GM23338 (cell line): ENCODE results near the gene IGF2. TPM values are rescaled to one million over a fixed set of nuclear protein-coding genes. Genes with fewer than 3 reads are reported as not detected.

Source experiments
- ATAC-seq: fragments of 200-7000 bp; cut with Tn5 transposase; 3 replicates; pipeline ENCODE4 v1.9.1; 2020
- DNase-seq: peaks from one replicate; pipeline ENCODE4 v3.0.0-alpha.2; 2015; ENCODE audit warnings: low spot score
- H2AFZ ChIP-seq: fragments of 200-600 bp; sonication (generic); 2 replicates; pipeline ENCODE4 v1.8.0; 2016; ENCODE audit warnings: antibody characterized with exemption, mild to moderate bottlenecking, moderate library complexity
- H3F3A ChIP-seq: fragments of 200-600 bp; sonication (generic); replicated peaks from 2 replicates; pipeline ENCODE4 v1.8.0; 2017; ENCODE audit warnings: antibody characterized with exemption, mixed run types, low read depth
- H3K27ac ChIP-seq: fragments of 200-600 bp; sonication (generic); 2 replicates; pipeline ENCODE4 v1.6.1; 2016; ENCODE audit warnings: low read depth
- H3K27me3 ChIP-seq: fragments of 200-600 bp; sonication (generic); 2 replicates; pipeline ENCODE4 v1.8.0; 2016; ENCODE audit warnings: mild to moderate bottlenecking, mixed run types, moderate library complexity; ENCODE audit not compliant: insufficient read depth
- H3K36me3 ChIP-seq: fragments of 200-600 bp; sonication (generic); 2 replicates; pipeline ENCODE4 v1.8.0; 2016; ENCODE audit warnings: mild to moderate bottlenecking; ENCODE audit not compliant: insufficient read depth
- H3K4me1 ChIP-seq: fragments of 200-600 bp; sonication (generic); 2 replicates; pipeline ENCODE4 v1.8.0; 2016; ENCODE audit warnings: mild to moderate bottlenecking, moderate library complexity; ENCODE audit not compliant: insufficient read depth
- H3K4me2 ChIP-seq: fragments of 200-600 bp; sonication (generic); 2 replicates; pipeline ENCODE4 v1.7.1; 2017; ENCODE audit warnings: mixed run types
- H3K4me3 ChIP-seq: fragments of 200-600 bp; sonication (generic); 2 replicates; pipeline ENCODE4 v1.6.1; 2016; ENCODE audit warnings: mixed run types
- H3K79me2 ChIP-seq: fragments of 200-600 bp; sonication (generic); replicated peaks from 2 replicates; pipeline ENCODE4 v1.8.0; 2017; ENCODE audit warnings: mild to moderate bottlenecking; ENCODE audit not compliant: insufficient read depth
- H3K9me2 ChIP-seq: fragments of 200-600 bp; sonication (generic); 2 replicates; pipeline ENCODE4 v1.8.0; 2017; ENCODE audit not compliant: insufficient read depth
- H4K20me1 ChIP-seq: fragments of 200-600 bp; sonication (generic); replicated peaks from 2 replicates; pipeline ENCODE4 v1.8.0; 2017; ENCODE audit warnings: mild to moderate bottlenecking; ENCODE audit not compliant: insufficient read depth
- H3K27ac Mint-ChIP-seq: 2 replicates; pipeline ENCODE4 v1.8.0; 2020; ENCODE audit warnings: inconsistent platforms, mild to moderate bottlenecking, moderate library complexity, mixed read lengths
- H3K27me3 Mint-ChIP-seq: 3 replicates; pipeline ENCODE4 v1.8.0; 2022; ENCODE audit warnings: low read depth, mild to moderate bottlenecking, moderate library complexity, mixed read lengths, inconsistent platforms; ENCODE audit not compliant: insufficient read depth, poor library complexity
- H3K36me3 Mint-ChIP-seq: 3 replicates; pipeline ENCODE4 v1.8.0; 2021; ENCODE audit warnings: low read depth, mild to moderate bottlenecking, inconsistent platforms, moderate library complexity, mixed read lengths
- H3K4me1 Mint-ChIP-seq: 3 replicates; pipeline ENCODE4 v1.8.0; 2020; ENCODE audit warnings: mild to moderate bottlenecking, inconsistent platforms, mixed read lengths
- H3K4me3 Mint-ChIP-seq: 3 replicates; pipeline ENCODE4 v1.8.0; 2021; ENCODE audit warnings: moderate library complexity, mild to moderate bottlenecking, inconsistent platforms, mixed read lengths
- H3K9me3 Mint-ChIP-seq: 3 replicates; pipeline ENCODE4 v1.8.0; 2020; ENCODE audit warnings: moderate library complexity, mild to moderate bottlenecking, inconsistent platforms, mixed read lengths
- CREB1 ChIP-seq: fragments of 250-450 bp; sonication (Bioruptor Pico); IDR thresholded peaks from 2 replicates; pipeline ENCODE4 v1.5.0; 2020; ENCODE audit warnings: low read depth, mild to moderate bottlenecking, moderate library complexity
- EZH2 ChIP-seq: fragments of 200-600 bp; sonication (generic); IDR thresholded peaks from one replicate; pipeline ENCODE4 v1.8.0; 2017; ENCODE audit warnings: antibody characterized with exemption, mild to moderate bottlenecking, low read depth; ENCODE audit not compliant: unreplicated experiment
- EZH2phosphoT487 ChIP-seq: fragments of 200-600 bp; sonication (generic); IDR thresholded peaks from one replicate; pipeline ENCODE4 v1.8.1; 2018; ENCODE audit warnings: antibody characterized with exemption; ENCODE audit not compliant: unreplicated experiment
- JUNB ChIP-seq: IDR thresholded peaks from one replicate; pipeline ENCODE4 v1.6.1; 2016; ENCODE audit warnings: antibody characterized with exemption; ENCODE audit not compliant: unreplicated experiment
- NANOG ChIP-seq: IDR thresholded peaks from 2 replicates; pipeline ENCODE4 v1.6.1; 2016; ENCODE audit warnings: antibody characterized with exemption, borderline replicate concordance
- POLR2AphosphoS5 ChIP-seq: IDR thresholded peaks from 2 replicates; pipeline ENCODE4 v1.6.1; 2016; ENCODE audit warnings: antibody characterized with exemption, low read depth
- REST ChIP-seq: IDR thresholded peaks from one replicate; pipeline ENCODE4 v1.6.1; 2018; ENCODE audit warnings: antibody characterized with exemption; ENCODE audit not compliant: unreplicated experiment
- STAT1 ChIP-seq: IDR thresholded peaks from one replicate; pipeline ENCODE4 v1.6.1; 2016; ENCODE audit warnings: antibody characterized with exemption; ENCODE audit not compliant: unreplicated experiment
- ZNF114 ChIP-seq: fragments of 250-450 bp; sonication (Bioruptor Pico); IDR thresholded peaks from 2 replicates; pipeline ENCODE4 v1.5.0; 2020; ENCODE audit warnings: mild to moderate bottlenecking, moderate library complexity
- ZNF331 ChIP-seq: fragments of 250-450 bp; sonication (Bioruptor Pico); IDR thresholded peaks from 2 replicates; pipeline ENCODE4 v1.5.0; 2020; ENCODE audit warnings: low read depth, mild to moderate bottlenecking, moderate library complexity
- ZNF462 ChIP-seq: fragments of 250-450 bp; sonication (Bioruptor Pico); IDR thresholded peaks from 2 replicates; pipeline ENCODE4 v1.5.0; 2020; ENCODE audit warnings: mild to moderate bottlenecking, moderate library complexity
- polyA plus RNA-seq: library from polyadenylated mRNA; unstranded; fragments of >200 nt; fragmentation: Nextera tagmentation; extraction: Ambion mirVana; gene quantifications from 2 replicates; pipeline ENCODE4 v1.2.1, GENCODE V29; 2016
- total RNA-seq: library from RNA; depleted of rRNA; stranded (reverse); fragments of >200 nt; shearing (Covaris generic); gene quantifications from 2 replicates; pipeline ENCODE4 v1.2.3, GENCODE V29; 2014
- TF ChIP-seq, protein P1 (sequence below): IDR thresholded peaks from 2 replicates; pipeline ENCODE4 v1.6.1; 2016; ENCODE audit warnings: antibody characterized with exemption
- TF ChIP-seq, protein P2 (sequence below), 2 experiments: fragments of 200-600 bp in 1 of 2; sonication (generic) in 1 of 2; conservative IDR thresholded peaks; 2 replicates each; pipeline versions ENCODE4 v1.5.1 to v1.6.1; 2016 to 2017; ENCODE audit warnings: antibody characterized with exemption in 2 of 2, low read depth in 2 of 2, mild to moderate bottlenecking in 2 of 2, moderate library complexity in 1 of 2

Gene IGF2
- total and polyA plus RNA-seq, 2 experiments from 2014 or later: 1.4 to 4.0 TPM

- no peak overlapping the region for H2AFZ ChIP-seq
- H4K20me1 ChIP-seq: no peaks in the 10 kb centered on the region
- ATAC-seq (no peak), DNase-seq (no peak)
- H3K79me2 ChIP-seq: no peaks in the 10 kb centered on the region
- no peaks in the 10 kb centered on the region for H3F3A ChIP-seq
- Mint-ChIP-seq H3K27me3 (peaks cover 65% of the 10 kb centered on the region), H3K27ac (no peak overlapping the region), H3K36me3 (no peaks in the 10 kb centered on the region), H3K4me3 (no peak overlapping the region; the same call in 2 of the 3 replicates), H3K4me1 (peaks cover 9% of the 10 kb centered on the region; the same call in 2 of the 3 replicates), H3K9me3 (no peaks in the 10 kb centered on the region)
- H3K4me3 ChIP-seq: no peak overlapping the region
- no peaks in the 10 kb centered on the region for H3K36me3 ChIP-seq
- H3K4me2 ChIP-seq: no peak overlapping the region
- TF ChIP-seq ZNF462 (CRISPR knock-in tag) (no peak), STAT1 (no peak), EZH2phosphoT487 (no peak), JUNB (no peak), CREB1 (CRISPR knock-in tag) (no peak), POLR2AphosphoS5 (no peak), NANOG (no peak), EZH2 (no peak), REST (no peak), ZNF114 (CRISPR knock-in tag) (no peak), ZNF331 (CRISPR knock-in tag) (no peak)
- TF ChIP-seq, protein P1, sequence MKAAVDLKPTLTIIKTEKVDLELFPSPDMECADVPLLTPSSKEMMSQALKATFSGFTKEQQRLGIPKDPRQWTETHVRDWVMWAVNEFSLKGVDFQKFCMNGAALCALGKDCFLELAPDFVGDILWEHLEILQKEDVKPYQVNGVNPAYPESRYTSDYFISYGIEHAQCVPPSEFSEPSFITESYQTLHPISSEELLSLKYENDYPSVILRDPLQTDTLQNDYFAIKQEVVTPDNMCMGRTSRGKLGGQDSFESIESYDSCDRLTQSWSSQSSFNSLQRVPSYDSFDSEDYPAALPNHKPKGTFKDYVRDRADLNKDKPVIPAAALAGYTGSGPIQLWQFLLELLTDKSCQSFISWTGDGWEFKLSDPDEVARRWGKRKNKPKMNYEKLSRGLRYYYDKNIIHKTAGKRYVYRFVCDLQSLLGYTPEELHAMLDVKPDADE: no peak
- TF ChIP-seq, protein P2, sequence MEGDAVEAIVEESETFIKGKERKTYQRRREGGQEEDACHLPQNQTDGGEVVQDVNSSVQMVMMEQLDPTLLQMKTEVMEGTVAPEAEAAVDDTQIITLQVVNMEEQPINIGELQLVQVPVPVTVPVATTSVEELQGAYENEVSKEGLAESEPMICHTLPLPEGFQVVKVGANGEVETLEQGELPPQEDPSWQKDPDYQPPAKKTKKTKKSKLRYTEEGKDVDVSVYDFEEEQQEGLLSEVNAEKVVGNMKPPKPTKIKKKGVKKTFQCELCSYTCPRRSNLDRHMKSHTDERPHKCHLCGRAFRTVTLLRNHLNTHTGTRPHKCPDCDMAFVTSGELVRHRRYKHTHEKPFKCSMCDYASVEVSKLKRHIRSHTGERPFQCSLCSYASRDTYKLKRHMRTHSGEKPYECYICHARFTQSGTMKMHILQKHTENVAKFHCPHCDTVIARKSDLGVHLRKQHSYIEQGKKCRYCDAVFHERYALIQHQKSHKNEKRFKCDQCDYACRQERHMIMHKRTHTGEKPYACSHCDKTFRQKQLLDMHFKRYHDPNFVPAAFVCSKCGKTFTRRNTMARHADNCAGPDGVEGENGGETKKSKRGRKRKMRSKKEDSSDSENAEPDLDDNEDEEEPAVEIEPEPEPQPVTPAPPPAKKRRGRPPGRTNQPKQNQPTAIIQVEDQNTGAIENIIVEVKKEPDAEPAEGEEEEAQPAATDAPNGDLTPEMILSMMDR (conservative IDR thresholded peaks at IDR 0.05; ENCODE audit: low read depth in 2 of 2): no peak
- H3K27me3 ChIP-seq: peaks cover 52% of the 10 kb centered on the region
- H3K4me1 ChIP-seq: peaks cover 3% of the 10 kb centered on the region; the same call in 1 of the 2 replicates
- H3K27ac ChIP-seq: no peak overlapping the region
- H3K9me2 ChIP-seq: no peaks in the 10 kb centered on the region
Observed at GRCh38 chr11:2135648-2136201, 3.5 kb downstream of the IGF2 start.
